RPMI7951 (cell line): Measurements from ENCODE around the gene CYP27C1. TPM values are rescaled to one million over a fixed set of nuclear protein-coding genes. Genes with fewer than 3 reads are reported as not detected.

Source experiments
- DNase-seq: peaks from one replicate; pipeline ENCODE4 v3.0.0-alpha.2; 2012; ENCODE audit warnings: low read depth
- total RNA-seq: library from RNA; depleted of rRNA; stranded (reverse); fragments of >200 nt; shearing (Covaris generic); gene quantifications from 2 replicates; pipeline ENCODE4 v1.2.3, GENCODE V29; 2014

CYP27C1 gene
- total RNA-seq, 1 experiment from 2014 or later = 3.5 TPM

- peak; percentile 44 for DNase-seq
These were observed 26.7 kb downstream of the CYP27C1 start for GRCh38 chr2:127193164-127193966.

- no peak for DNase-seq
These were observed 28.5 kb downstream of the CYP27C1 start for GRCh38 chr2:127191331-127192219.

GRCh38 chr2:127188797-127189196 lies 31.3 kb downstream of the CYP27C1 start:
- DNase-seq = no peak

- DNase-seq = no peak
These were observed 32.3 kb downstream of the CYP27C1 start for GRCh38 chr2:127187831-127188230.

- DNase-seq = no peak
These were observed 32.9 kb downstream of the CYP27C1 start for GRCh38 chr2:127187081-127187775.

GRCh38 chr2:127185705-127186104 lies 34.4 kb downstream of the CYP27C1 start:
- DNase-seq = no peak

GRCh38 chr2:127185093-127185492 lies 35.0 kb downstream of the CYP27C1 start:
- no peak for DNase-seq

GRCh38 chr2:127183771-127184170 lies 36.3 kb downstream of the CYP27C1 start:
- DNase-seq = no peak

- DNase-seq = no peak
These were observed 37.3 kb downstream of the CYP27C1 start for GRCh38 chr2:127182626-127183458.

- no peak for DNase-seq
These were observed 38.2 kb downstream of the CYP27C1 start for GRCh38 chr2:127181851-127182250.

- peak; percentile 78 for DNase-seq
These were observed 40.3 kb downstream of the CYP27C1 start for GRCh38 chr2:127179766-127180165.

GRCh38 chr2:127177617-127178263 lies 42.4 kb downstream of the CYP27C1 start:
- DNase-seq = no peak

- peak; percentile 97 for DNase-seq
These were observed 43.5 kb downstream of the CYP27C1 start for GRCh38 chr2:127176371-127177311.

- peak; percentile 63 for DNase-seq
These were observed 44.2 kb downstream of the CYP27C1 start for GRCh38 chr2:127175751-127176354.

- peak; percentile 49 for DNase-seq
These were observed 44.9 kb downstream of the CYP27C1 start for GRCh38 chr2:127175041-127175721.

GRCh38 chr2:127174640-127175039 lies 45.5 kb downstream of the CYP27C1 start:
- no peak for DNase-seq

GRCh38 chr2:127174136-127174535 lies 46.0 kb downstream of the CYP27C1 start:
- peak; percentile 45 for DNase-seq

GRCh38 chr2:127173057-127173456 lies 47.0 kb downstream of the CYP27C1 start:
- DNase-seq = peak; percentile 46
